ENCODE results near the gene GIMAP7.
"Not testable (repeated sequence)": the region's sequence is repeated elsewhere in the genome, so short reads cannot be mapped to it uniquely, and the experiment has no call there.

Gene GIMAP7

DNA sequence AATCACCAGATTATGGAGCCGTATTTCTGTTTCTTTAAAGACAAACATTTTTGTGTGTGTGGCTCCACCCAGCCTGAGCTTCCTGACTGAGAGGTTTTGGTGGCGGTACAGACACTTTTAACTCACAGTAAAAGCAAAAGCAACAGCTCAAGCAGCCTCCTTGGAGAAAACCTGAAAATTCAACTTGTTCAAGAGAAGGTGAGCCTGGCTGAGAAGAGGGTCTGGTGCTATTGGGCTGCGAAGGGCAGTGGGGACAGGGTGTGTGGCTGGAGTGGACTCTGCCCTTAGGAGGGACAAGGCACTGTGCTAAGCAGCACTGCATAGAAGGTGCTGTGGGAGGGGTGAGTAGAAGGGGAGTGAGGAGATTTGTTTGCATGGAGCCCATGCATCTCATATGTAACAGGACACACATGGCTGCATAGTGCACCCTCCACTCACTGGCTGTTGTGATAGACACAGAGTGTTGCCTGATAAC lies at the start of gene GIMAP7:
Gene GIMAP7 (plus strand): TSS at position 125 of the 475 bp plus-strand sequence. CDS start 5,103 bp downstream, outside the sequence.
- no peak for FAIRE-seq

- no peak for FAIRE-seq
Measured at GRCh38 chr7:150464962-150465361, 49.7 kb upstream of the GIMAP7 start.

- no peak for FAIRE-seq
Measured at GRCh38 chr7:150465414-150465813, 49.3 kb upstream of the GIMAP7 start.

- FAIRE-seq = no peak
Measured at GRCh38 chr7:150466477-150466876, 48.2 kb upstream of the GIMAP7 start.

DNA sequence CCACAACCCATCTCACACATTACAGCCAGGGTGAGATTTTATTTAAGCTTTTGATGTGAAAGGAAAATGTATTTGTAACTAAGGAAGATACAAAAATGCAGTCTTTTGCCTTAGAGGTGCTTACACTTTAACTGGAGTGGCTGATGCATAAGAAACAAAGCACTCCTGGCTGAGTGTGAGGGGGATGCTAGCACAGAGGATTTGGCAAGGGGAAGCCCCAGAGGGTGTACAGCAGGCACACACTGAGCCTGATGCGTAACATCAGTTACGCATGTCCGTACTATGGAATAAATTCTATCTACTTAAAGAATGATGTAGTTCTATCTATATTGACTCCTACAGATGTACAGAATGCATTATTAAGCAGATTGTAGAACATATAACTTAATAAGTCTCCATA lies 46.4 kb upstream of the GIMAP7 start:
- FAIRE-seq = no peak

DNA sequence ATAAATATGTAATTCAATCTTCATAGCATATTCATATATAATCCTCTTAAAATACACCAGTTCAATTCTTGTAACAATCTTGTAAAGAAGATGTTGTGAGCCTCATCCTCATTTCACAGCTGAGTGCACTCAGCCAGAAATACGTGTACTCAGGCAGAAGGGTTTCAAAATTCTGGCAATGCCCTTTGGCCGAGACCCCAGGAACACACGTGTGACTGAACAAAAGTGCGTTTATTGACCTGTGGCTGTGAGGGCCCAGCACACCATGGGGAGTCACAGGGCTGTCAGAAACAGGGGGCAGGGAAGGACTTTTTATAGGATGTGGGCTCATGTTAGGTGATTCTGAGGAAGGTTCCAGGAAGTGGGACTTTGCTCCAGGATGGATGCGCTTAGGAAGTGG lies 42.8 kb upstream of the GIMAP7 start:
- FAIRE-seq = no peak

DNA sequence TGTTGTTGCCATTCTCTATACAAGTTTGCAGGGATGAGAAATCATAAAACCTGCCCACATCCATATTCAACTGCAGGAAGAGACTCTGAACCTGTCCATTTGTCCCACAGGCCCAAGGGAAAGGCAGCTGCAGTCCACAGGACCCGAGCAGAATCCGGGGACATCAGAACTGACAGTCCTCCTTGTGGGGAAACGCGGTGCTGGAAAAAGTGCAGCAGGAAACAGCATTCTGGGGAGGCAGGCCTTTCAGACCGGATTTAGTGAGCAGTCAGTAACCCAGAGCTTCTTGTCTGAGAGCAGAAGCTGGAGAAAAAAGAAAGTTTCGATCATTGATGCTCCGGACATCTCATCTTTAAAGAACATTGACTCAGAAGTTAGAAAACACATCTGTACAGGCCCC lies 40.8 kb upstream of the GIMAP7 start:
- FAIRE-seq = no peak

DNA sequence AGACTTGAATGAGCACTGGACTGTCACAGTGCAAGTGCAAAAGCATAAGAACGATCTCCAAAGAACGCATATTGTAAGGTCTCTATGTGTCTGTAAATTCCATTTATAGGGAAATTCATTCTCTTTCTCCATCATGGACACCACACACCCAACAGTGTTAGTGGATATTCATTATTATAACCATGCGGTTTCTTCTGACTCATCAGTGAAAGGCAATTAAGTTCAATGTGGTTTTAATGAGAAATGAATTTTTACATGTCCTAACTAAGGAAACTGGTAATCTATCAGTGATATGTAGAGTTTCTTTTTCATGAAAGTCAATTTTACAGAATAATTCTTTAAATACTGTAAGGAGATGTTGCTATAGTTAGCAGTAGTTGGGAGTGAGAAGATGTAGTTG lies 38.4 kb upstream of the GIMAP7 start:
- no peak for FAIRE-seq

GRCh38 chr7:150476819-150477631 lies 37.6 kb upstream of the GIMAP7 start:
- FAIRE-seq = no peak

GRCh38 chr7:150479023-150479716 lies 35.5 kb upstream of the GIMAP7 start:
- no peak for FAIRE-seq

DNA sequence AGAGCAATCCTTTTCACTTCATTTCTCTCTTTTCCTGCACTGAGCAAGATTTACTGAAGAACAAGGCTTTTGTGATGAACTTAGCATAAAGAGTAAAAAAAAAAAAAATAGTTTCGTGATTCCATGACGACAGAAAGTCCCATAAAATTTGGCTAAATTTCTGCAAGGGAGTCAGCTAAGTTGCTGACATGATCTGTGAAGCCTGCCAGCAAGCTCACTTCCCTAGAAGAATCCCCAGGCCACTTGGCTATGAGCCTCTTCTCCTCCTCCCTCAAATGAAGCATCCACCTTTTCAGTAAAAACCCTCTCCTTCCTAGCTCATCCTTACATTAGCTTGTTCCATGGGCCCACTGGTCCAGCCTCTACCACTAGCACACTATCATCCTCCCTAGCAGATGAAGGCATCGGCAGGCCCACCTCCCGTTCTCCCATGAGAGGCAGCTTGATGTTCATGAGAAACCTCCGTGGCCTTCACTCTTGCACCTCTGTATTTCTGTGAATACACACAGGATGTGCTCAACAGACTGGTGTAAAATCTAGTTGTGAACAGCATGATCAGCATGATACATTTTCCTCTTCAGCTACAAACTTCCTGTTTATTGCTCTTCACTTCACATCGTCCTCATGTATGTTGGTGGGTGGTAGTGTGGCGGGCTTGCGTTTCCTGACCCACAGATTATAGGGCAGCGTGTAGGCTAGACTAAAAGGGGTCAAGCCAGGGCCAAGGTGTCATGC lies 33.3 kb upstream of the GIMAP7 start:
- FAIRE-seq = no peak

- no peak for FAIRE-seq
Measured at GRCh38 chr7:150481922-150482321, 32.8 kb upstream of the GIMAP7 start.

- FAIRE-seq = peak; percentile 50
Measured at GRCh38 chr7:150483514-150483913, 31.2 kb upstream of the GIMAP7 start.

GRCh38 chr7:150484071-150484470 lies 30.6 kb upstream of the GIMAP7 start:
- FAIRE-seq = peak; percentile 94

DNA sequence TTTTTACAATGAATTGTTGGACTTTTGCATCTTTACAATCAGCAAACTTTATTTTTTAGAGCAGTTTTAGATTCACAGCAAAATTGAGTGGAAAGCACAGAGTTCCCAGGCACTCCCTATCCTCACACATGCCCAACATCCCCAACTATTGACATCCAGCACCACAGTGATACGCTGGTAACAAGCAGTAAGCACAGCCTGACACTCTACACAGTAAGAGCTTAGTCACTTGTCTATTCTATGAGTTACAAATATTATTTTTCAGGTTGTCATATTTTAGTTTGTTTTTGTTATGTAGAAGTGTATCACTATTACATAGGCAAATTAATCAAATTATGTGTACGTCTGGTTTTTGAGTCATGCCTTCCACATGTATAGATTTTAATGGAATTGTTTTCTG lies 27.0 kb upstream of the GIMAP7 start:
- FAIRE-seq = no peak

DNA sequence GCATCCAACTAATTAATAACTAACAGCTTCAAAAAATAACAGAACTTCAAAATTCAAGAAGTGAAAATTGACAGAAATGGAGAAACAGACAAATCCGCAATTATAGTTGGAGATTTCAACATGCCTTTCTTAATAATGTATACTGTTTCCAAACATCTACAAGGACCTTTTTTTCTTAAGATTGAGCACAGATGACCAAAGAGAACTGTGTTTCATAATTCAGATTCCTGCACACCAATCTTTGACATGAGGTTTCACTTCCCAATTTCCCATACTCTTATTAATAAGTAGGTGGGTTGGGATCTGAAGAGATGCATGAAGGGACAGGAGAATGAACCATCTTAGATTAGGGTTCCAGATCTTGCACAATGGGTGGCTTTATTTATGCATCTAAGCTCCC lies 24.9 kb upstream of the GIMAP7 start:
- no peak for FAIRE-seq

GRCh38 chr7:150493442-150493841 lies 21.2 kb upstream of the GIMAP7 start:
- not testable (repeated sequence) for FAIRE-seq

DNA sequence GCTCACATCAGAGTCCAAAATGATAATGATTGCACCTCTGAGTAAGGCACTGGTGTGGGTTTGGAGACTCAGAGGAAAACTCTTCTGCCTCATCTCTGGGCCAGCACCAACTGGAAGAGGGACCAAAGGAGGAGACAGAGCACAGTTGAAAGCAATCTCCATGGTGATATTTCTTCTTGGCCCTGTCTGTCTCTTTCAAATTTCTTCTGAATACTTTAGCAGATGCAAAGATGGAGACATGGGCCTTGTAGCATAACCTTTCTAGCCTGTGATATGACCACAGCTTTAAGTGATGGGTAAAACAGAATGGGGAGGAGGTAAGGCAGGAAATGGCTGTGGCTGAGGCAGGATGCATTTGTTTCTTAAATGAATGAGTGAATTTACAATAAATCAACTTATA lies 12.2 kb upstream of the GIMAP7 start:
- FAIRE-seq = no peak

DNA sequence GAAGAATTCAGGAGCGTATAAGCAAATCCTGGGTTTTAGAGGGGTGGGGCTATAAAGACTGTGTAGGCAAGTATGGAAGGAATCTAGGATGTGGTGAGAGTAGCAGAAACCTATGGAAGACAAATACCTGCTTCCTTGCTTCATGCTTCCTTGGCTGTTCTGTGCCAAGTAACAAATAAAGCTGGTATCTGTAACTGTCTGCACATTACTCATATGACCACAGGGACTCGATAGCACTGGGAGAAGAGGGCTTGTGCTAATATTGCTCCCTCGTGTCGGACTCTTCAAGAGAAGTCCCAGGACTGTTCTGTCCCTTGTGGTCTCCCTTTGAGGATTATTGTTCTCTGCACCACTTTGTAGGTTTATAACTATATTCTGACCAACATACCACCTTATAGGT lies 11.5 kb upstream of the GIMAP7 start:
- FAIRE-seq = no peak

GRCh38 chr7:150503581-150503980 lies 11.1 kb upstream of the GIMAP7 start:
- no peak for FAIRE-seq

- no peak for FAIRE-seq
Measured at GRCh38 chr7:150507947-150508602, 6.6 kb upstream of the GIMAP7 start.

- no peak for FAIRE-seq
Measured at GRCh38 chr7:150511048-150511447, 3.6 kb upstream of the GIMAP7 start.

- no peak for FAIRE-seq
Measured at GRCh38 chr7:150513758-150514157, 914 bp upstream of the GIMAP7 start.
